Measurements from ENCODE around the gene RALGAPA2.

DNA sequence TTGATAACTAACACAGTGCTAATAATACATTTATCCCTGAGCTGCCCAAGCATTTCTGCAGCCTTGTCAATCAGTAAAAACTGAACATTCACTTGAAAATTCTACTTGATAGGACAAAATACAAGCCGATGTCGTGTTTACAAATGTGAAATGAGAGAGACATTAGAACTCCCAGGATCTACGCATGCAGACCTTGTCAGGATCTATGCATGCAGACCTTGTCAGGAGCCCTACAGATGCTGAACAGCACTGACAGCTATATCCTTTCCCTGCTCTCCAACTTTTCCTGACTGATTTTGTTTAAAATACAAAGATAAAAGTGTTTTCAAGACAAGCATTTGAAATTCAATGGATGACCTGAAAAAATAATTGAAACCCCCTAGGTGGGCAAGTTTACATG, 315.6 kb downstream of the RALGAPA2 start:
- TF ChIP-seq, protein P1, sequence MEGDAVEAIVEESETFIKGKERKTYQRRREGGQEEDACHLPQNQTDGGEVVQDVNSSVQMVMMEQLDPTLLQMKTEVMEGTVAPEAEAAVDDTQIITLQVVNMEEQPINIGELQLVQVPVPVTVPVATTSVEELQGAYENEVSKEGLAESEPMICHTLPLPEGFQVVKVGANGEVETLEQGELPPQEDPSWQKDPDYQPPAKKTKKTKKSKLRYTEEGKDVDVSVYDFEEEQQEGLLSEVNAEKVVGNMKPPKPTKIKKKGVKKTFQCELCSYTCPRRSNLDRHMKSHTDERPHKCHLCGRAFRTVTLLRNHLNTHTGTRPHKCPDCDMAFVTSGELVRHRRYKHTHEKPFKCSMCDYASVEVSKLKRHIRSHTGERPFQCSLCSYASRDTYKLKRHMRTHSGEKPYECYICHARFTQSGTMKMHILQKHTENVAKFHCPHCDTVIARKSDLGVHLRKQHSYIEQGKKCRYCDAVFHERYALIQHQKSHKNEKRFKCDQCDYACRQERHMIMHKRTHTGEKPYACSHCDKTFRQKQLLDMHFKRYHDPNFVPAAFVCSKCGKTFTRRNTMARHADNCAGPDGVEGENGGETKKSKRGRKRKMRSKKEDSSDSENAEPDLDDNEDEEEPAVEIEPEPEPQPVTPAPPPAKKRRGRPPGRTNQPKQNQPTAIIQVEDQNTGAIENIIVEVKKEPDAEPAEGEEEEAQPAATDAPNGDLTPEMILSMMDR (IDR thresholded peaks at IDR 0.05): no peak
- no peak for TF ChIP-seq EP300 (IDR thresholded peaks at IDR 0.05)
- TF ChIP-seq POLR2A (IDR thresholded peaks at IDR 0.05): no peak

All from tibial nerve (tissue), 4 donors.